ENCODE results near the gene MAGT1.

The MAGT1 gene

DNA sequence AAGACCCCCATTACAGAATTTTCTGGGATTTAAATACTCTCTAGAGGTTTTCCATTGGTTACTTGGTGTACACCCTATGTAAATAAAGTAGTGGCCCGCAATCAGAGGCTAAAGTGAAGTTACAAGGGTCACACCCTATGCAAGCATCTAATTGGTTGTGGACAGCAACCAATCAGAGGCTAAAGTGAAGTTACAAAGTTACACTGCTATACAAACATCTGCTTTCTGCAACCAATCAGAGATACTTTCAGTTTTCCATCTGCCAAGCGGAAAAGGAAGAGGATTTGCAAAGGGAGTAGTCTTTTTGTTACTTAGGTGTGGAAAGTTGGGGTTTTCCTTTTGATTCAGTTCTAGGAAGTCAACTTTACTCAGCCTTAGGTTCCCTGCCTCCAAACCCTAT, 107.2 kb downstream of the MAGT1 start:
- H2BK5ac ChIP-seq (ENCODE audit: low read depth, low read length, poor library complexity): no peak overlapping the region
- WGBS (ENCODE audit: extremely low coverage, insufficient coverage, insufficient read length): no CpG with 5 or more reads among the region's 2 CpGs

GRCh38 chrX:77786365-77786680, 108.9 kb downstream of the MAGT1 start:
- no peaks in the 10 kb centered on the region for H3K36me3 ChIP-seq (ENCODE audit: control insufficient read depth in 1 of 2, insufficient read depth in 2 of 2, low read length in 2 of 2)
- H3K4ac ChIP-seq (ENCODE audit: low read depth, low read length): no peak overlapping the region
- no CpG with 5 or more reads among the region's 5 CpGs for WGBS (ENCODE audit: extremely low coverage, insufficient coverage, insufficient read length)
- no peak overlapping the region for H3K14ac ChIP-seq (ENCODE audit: low read length)
- no peak overlapping the region for H2AK5ac ChIP-seq (ENCODE audit: low read length)
- H4K8ac ChIP-seq (ENCODE audit: low read depth, low read length): no peak overlapping the region
- DNase-seq: peak in 1 of 2 donors; percentile 2
- H3K23ac ChIP-seq (ENCODE audit: low read length): no peak overlapping the region
- peak overlapping the region; percentile 93 for H2AFZ ChIP-seq (ENCODE audit: insufficient read depth, low read length, poor library complexity)
- H3K27me3 ChIP-seq (ENCODE audit: insufficient read depth, low read length): no peaks in the 10 kb centered on the region
- peak overlapping the region; percentile 45 for H3K4me2 ChIP-seq (ENCODE audit: low read length)
- H2BK120ac ChIP-seq (ENCODE audit: insufficient read depth, low read length, poor library complexity): no peak overlapping the region
- no peaks in the 10 kb centered on the region for H3K4me1 ChIP-seq (ENCODE audit: control insufficient read depth in 1 of 2, insufficient read depth in 2 of 2, low read length in 2 of 2)
- no peak overlapping the region for H3K18ac ChIP-seq (ENCODE audit: low read length)
- no peaks in the 10 kb centered on the region for H3K9me3 ChIP-seq (ENCODE audit: insufficient read depth, low read depth, low read length)
- H3K27ac ChIP-seq (ENCODE audit: low read depth, low read length): no peak overlapping the region
- H3K79me1 ChIP-seq (ENCODE audit: low read length): peaks cover 4% of the 10 kb centered on the region
- H3K4me3 ChIP-seq (ENCODE audit: low read depth, low read length): no peak overlapping the region
- H3K9ac ChIP-seq (ENCODE audit: low read length): no peak overlapping the region
- no peak overlapping the region for H2BK5ac ChIP-seq (ENCODE audit: low read depth, low read length, poor library complexity)
- H4K91ac ChIP-seq (ENCODE audit: low read depth, low read length): no peak overlapping the region
- H2BK12ac ChIP-seq (ENCODE audit: low read length): no peak overlapping the region
- H4K12ac ChIP-seq (ENCODE audit: low read depth, low read length): no peak overlapping the region
- peaks cover 4% of the 10 kb centered on the region for H3K79me2 ChIP-seq (ENCODE audit: control insufficient read depth, insufficient read depth, low read length, poor library complexity)

More for the DNA sequence above, 107.2 kb downstream of the MAGT1 start:
- no peak overlapping the region for H4K91ac ChIP-seq (ENCODE audit: low read depth, low read length)
- no peaks in the 10 kb centered on the region for H3K9me3 ChIP-seq (ENCODE audit: insufficient read depth, low read depth, low read length)
- H3K9ac ChIP-seq (ENCODE audit: low read length): no peak overlapping the region
- no peak overlapping the region for H4K12ac ChIP-seq (ENCODE audit: low read depth, low read length)
- H2BK120ac ChIP-seq (ENCODE audit: insufficient read depth, low read length, poor library complexity): no peak overlapping the region
- H3K4me1 ChIP-seq (ENCODE audit: control insufficient read depth in 1 of 2, insufficient read depth in 2 of 2, low read length in 2 of 2): no peaks in the 10 kb centered on the region
- H4K8ac ChIP-seq (ENCODE audit: low read depth, low read length): no peak overlapping the region
- no peak overlapping the region for H3K23ac ChIP-seq (ENCODE audit: low read length)
- no peak overlapping the region for H3K18ac ChIP-seq (ENCODE audit: low read length)
- H2BK12ac ChIP-seq (ENCODE audit: low read length): no peak overlapping the region
- no peak overlapping the region for H3K14ac ChIP-seq (ENCODE audit: low read length)
- DNase-seq: peak in 1 of 2 donors; percentile 18
- no peak overlapping the region for H3K27ac ChIP-seq (ENCODE audit: low read depth, low read length)
- H2AK5ac ChIP-seq (ENCODE audit: low read length): no peak overlapping the region
- peaks cover 4% of the 10 kb centered on the region for H3K79me2 ChIP-seq (ENCODE audit: control insufficient read depth, insufficient read depth, low read length, poor library complexity)
- H3K36me3 ChIP-seq (ENCODE audit: control insufficient read depth in 1 of 2, insufficient read depth in 2 of 2, low read length in 2 of 2): no peaks in the 10 kb centered on the region
- no peak overlapping the region for H3K4me3 ChIP-seq (ENCODE audit: low read depth, low read length)
- H3K4ac ChIP-seq (ENCODE audit: low read depth, low read length): no peak overlapping the region
- no peak overlapping the region for H2AFZ ChIP-seq (ENCODE audit: insufficient read depth, low read length, poor library complexity)
- H3K27me3 ChIP-seq (ENCODE audit: insufficient read depth, low read length): no peaks in the 10 kb centered on the region
- H3K79me1 ChIP-seq (ENCODE audit: low read length): peaks cover 4% of the 10 kb centered on the region
- no peak overlapping the region for H3K4me2 ChIP-seq (ENCODE audit: low read length)

GRCh38 chrX:77785486-77786364, 109.5 kb downstream of the MAGT1 start, which contains the start of gene ATRX:
ATRX (minus strand) TSS chrX:77786216; CDS start chrX:77786001, 215 bp downstream.
- DNase-seq: peak; percentile 52 to 72
- Histone ChIP-seq H3K4me1 (ENCODE audit: control insufficient read depth in 1 of 2, insufficient read depth in 2 of 2, low read length in 2 of 2) (no peaks in the 10 kb centered on the region), H2AK5ac (ENCODE audit: low read length) (peak within 1 kb of the TSS; percentile 94), H3K27me3 (ENCODE audit: insufficient read depth, low read length) (no peaks in the 10 kb centered on the region), H3K9me3 (ENCODE audit: insufficient read depth, low read depth, low read length) (no peaks in the 10 kb centered on the region), H3K36me3 (ENCODE audit: control insufficient read depth in 1 of 2, insufficient read depth in 2 of 2, low read length in 2 of 2) (no peaks in the 10 kb centered on the region), H3K4me2 (ENCODE audit: low read length) (peak within 1 kb of the TSS; percentile 71), H3K27ac (ENCODE audit: low read depth, low read length) (peak within 1 kb of the TSS; percentile 87), H3K79me1 (ENCODE audit: low read length) (peaks cover 4% of the 10 kb centered on the region), H3K4ac (ENCODE audit: low read depth, low read length) (peak within 1 kb of the TSS; percentile 98), H4K91ac (ENCODE audit: low read depth, low read length) (peak within 1 kb of the TSS; percentile 98), H3K79me2 (ENCODE audit: control insufficient read depth, insufficient read depth, low read length, poor library complexity) (peaks cover 4% of the 10 kb centered on the region), H2BK120ac (ENCODE audit: insufficient read depth, low read length, poor library complexity) (peak within 1 kb of the TSS; percentile 95), H3K23ac (ENCODE audit: low read length) (no peak within 1 kb of the TSS), H3K4me3 (ENCODE audit: low read depth, low read length) (peak within 1 kb of the TSS; percentile 90), H2AFZ (ENCODE audit: insufficient read depth, low read length, poor library complexity) (peak within 1 kb of the TSS; percentile 93), H2BK12ac (ENCODE audit: low read length) (no peak within 1 kb of the TSS), H3K18ac (ENCODE audit: low read length) (peak within 1 kb of the TSS; percentile 99), H2BK5ac (ENCODE audit: low read depth, low read length, poor library complexity) (peak within 1 kb of the TSS; percentile 97), H4K8ac (ENCODE audit: low read depth, low read length) (peak within 1 kb of the TSS; percentile 99), H4K12ac (ENCODE audit: low read depth, low read length) (peak within 1 kb of the TSS; percentile 99), H3K9ac (ENCODE audit: low read length) (peak within 1 kb of the TSS; percentile 99), H3K14ac (ENCODE audit: low read length) (peak within 1 kb of the TSS; percentile 99)
- no CpG with 5 or more reads among the region's 61 CpGs for WGBS (ENCODE audit: extremely low coverage, insufficient coverage, insufficient read length)

- Histone ChIP-seq H3K9ac (ENCODE audit: low read length) (no peak overlapping the region), H3K18ac (ENCODE audit: low read length) (no peak overlapping the region), H2AK5ac (ENCODE audit: low read length) (no peak overlapping the region), H3K27me3 (ENCODE audit: insufficient read depth, low read length) (no peaks in the 10 kb centered on the region), H3K4me1 (ENCODE audit: control insufficient read depth in 1 of 2, insufficient read depth in 2 of 2, low read length in 2 of 2) (no peaks in the 10 kb centered on the region), H3K14ac (ENCODE audit: low read length) (no peak overlapping the region), H3K4me2 (ENCODE audit: low read length) (no peak overlapping the region), H4K8ac (ENCODE audit: low read depth, low read length) (no peak overlapping the region), H4K12ac (ENCODE audit: low read depth, low read length) (no peak overlapping the region), H3K79me1 (ENCODE audit: low read length) (no peaks in the 10 kb centered on the region), H2BK12ac (ENCODE audit: low read length) (no peak overlapping the region), H4K91ac (ENCODE audit: low read depth, low read length) (no peak overlapping the region), H3K27ac (ENCODE audit: low read depth, low read length) (no peak overlapping the region), H3K36me3 (ENCODE audit: control insufficient read depth in 1 of 2, insufficient read depth in 2 of 2, low read length in 2 of 2) (no peaks in the 10 kb centered on the region), H2AFZ (ENCODE audit: insufficient read depth, low read length, poor library complexity) (no peak overlapping the region), H3K9me3 (ENCODE audit: insufficient read depth, low read depth, low read length) (no peaks in the 10 kb centered on the region), H3K23ac (ENCODE audit: low read length) (no peak overlapping the region), H2BK5ac (ENCODE audit: low read depth, low read length, poor library complexity) (no peak overlapping the region), H3K4me3 (ENCODE audit: low read depth, low read length) (no peak overlapping the region), H3K79me2 (ENCODE audit: control insufficient read depth, insufficient read depth, low read length, poor library complexity) (peaks cover 4% of the 10 kb centered on the region), H3K4ac (ENCODE audit: low read depth, low read length) (no peak overlapping the region), H2BK120ac (ENCODE audit: insufficient read depth, low read length, poor library complexity) (no peak overlapping the region)
- DNase-seq: no peak
- no CpG with 5 or more reads among the region's 3 CpGs for WGBS (ENCODE audit: extremely low coverage, insufficient coverage, insufficient read length)
These were observed 115.5 kb downstream of the MAGT1 start for GRCh38 chrX:77779695-77780094.
